Effector CD4-positive, alpha-beta T cell (primary cell): ENCODE results near the gene CTNNA1.
"Not testable (repeated sequence)": the region's sequence is repeated elsewhere in the genome, so short reads cannot be mapped to it uniquely, and the experiment has no call there.

ENCODE experiments used
- DNase-seq: peaks from one replicate; pipeline ENCODE4 v3.0.0-alpha.2; 2020

The CTNNA1 gene

GRCh38 chr5:138820695-138821094 lies 67.5 kb downstream of the CTNNA1 start:
- no peak for DNase-seq

- DNase-seq = no peak
Observed at GRCh38 chr5:138824516-138824915, 71.3 kb downstream of the CTNNA1 start.

GRCh38 chr5:138824924-138825863 lies 72.0 kb downstream of the CTNNA1 start:
- DNase-seq = no peak

GRCh38 chr5:138828556-138828955 lies 75.3 kb downstream of the CTNNA1 start:
- DNase-seq = no peak

GRCh38 chr5:138829341-138829740 lies 76.1 kb downstream of the CTNNA1 start:
- DNase-seq = no peak

- DNase-seq = no peak
Observed at GRCh38 chr5:138831703-138832102, 78.5 kb downstream of the CTNNA1 start.

- DNase-seq = no peak
Observed at GRCh38 chr5:138832218-138832617, 79.0 kb downstream of the CTNNA1 start.

GRCh38 chr5:138833080-138833479 lies 79.9 kb downstream of the CTNNA1 start:
- DNase-seq = no peak

GRCh38 chr5:138833726-138834480 lies 80.7 kb downstream of the CTNNA1 start:
- DNase-seq = no peak

GRCh38 chr5:138834853-138835252 lies 81.6 kb downstream of the CTNNA1 start:
- not testable (repeated sequence) for DNase-seq

GRCh38 chr5:138837160-138837559 lies 83.9 kb downstream of the CTNNA1 start:
- no peak for DNase-seq

GRCh38 chr5:138840103-138840502 lies 86.9 kb downstream of the CTNNA1 start:
- DNase-seq = no peak

- no peak for DNase-seq
Observed at GRCh38 chr5:138841531-138841930, 88.3 kb downstream of the CTNNA1 start.

GRCh38 chr5:138843316-138844124 lies 90.3 kb downstream of the CTNNA1 start:
- DNase-seq = no peak

GRCh38 chr5:138844125-138844461 lies 90.9 kb downstream of the CTNNA1 start:
- DNase-seq = no peak

- DNase-seq = no peak
Observed at GRCh38 chr5:138844812-138845513, 91.7 kb downstream of the CTNNA1 start.

GRCh38 chr5:138849439-138849838 lies 96.2 kb downstream of the CTNNA1 start:
- no peak for DNase-seq

- DNase-seq = no peak
Observed at GRCh38 chr5:138849882-138850281, 96.7 kb downstream of the CTNNA1 start.

- DNase-seq = no peak
Observed at GRCh38 chr5:138850865-138851435, 97.7 kb downstream of the CTNNA1 start.

GRCh38 chr5:138853132-138853531 lies 99.9 kb downstream of the CTNNA1 start:
- DNase-seq = no peak

GRCh38 chr5:138867011-138867410 lies 113.8 kb downstream of the CTNNA1 start:
- DNase-seq = no peak

GRCh38 chr5:138869038-138869437 lies 115.8 kb downstream of the CTNNA1 start:
- DNase-seq = no peak
